SK-N-SH (cell line): ENCODE data around the gene LRTM1. TPM values are rescaled to one million over a fixed set of nuclear protein-coding genes. Genes with fewer than 3 reads are reported as not detected.

Experiments used
- CTCF ChIA-PET: fragments of 300-600, 350-600 bp; formaldehyde crosslinking; extraction: SDS; loops from one replicate; lab custom pipeline; 2021; lab: Yijun Ruan, JAX
- POLR2A ChIA-PET: fragments of 350-600 bp; sonication (Branson Sonifier 250); formaldehyde crosslinking; extraction: SDS; loops from one replicate; lab custom pipeline; 2020; ENCODE audit warnings: antibody characterized with exemption, inconsistent platforms; lab: Yijun Ruan, JAX
- DNase-seq: peaks from one replicate; pipeline ENCODE4 v3.0.0; 2012
- H2AFZ ChIP-seq: fragments of 200-600 bp; sonication (generic); 2 replicates; pipeline ENCODE4 v1.8.1; 2016; ENCODE audit warnings: antibody characterized with exemption, mild to moderate bottlenecking, low read depth
- H3F3A ChIP-seq: fragments of 200-600 bp; sonication (generic); replicated peaks from 2 replicates; pipeline ENCODE3; 2016; ENCODE audit warnings: antibody characterized with exemption, mild to moderate bottlenecking; ENCODE audit not compliant: insufficient read depth
- H3K27ac ChIP-seq, 2 experiments: fragments of 200-500 bp in 1 of 2; fragments of 200-600 bp in 1 of 2; sonication (Bioruptor generic) in 1 of 2; sonication (generic), shearing (Covaris generic) in 1 of 2; 2 replicates each; pipeline versions ENCODE4 v1.5.1 to v1.6.1; 2014 to 2016; ENCODE audit warnings: low read depth in 2 of 2, inconsistent platforms in 1 of 2, low read length in 1 of 2, mild to moderate bottlenecking in 1 of 2, mixed read lengths in 1 of 2
- H3K27me3 ChIP-seq: fragments of 200-600 bp; sonication (generic), shearing (Covaris generic); 2 replicates; pipeline ENCODE4 v1.6.1; 2016; ENCODE audit warnings: mixed run types; ENCODE audit not compliant: insufficient read depth
- H3K36me3 ChIP-seq, 2 experiments: fragments of 200-500 bp in 1 of 2; fragments of 200-600 bp in 1 of 2; sonication (Bioruptor generic) in 1 of 2; sonication (generic) in 1 of 2; replicated peaks in 1 of 2; 2 replicates each; pipeline versions ENCODE3 to v1.5.1; 2014 to 2016; ENCODE audit warnings: low read length in 1 of 2, mild to moderate bottlenecking in 1 of 2; ENCODE audit not compliant: insufficient read depth in 2 of 2, control insufficient read depth in 1 of 2
- H3K4me1 ChIP-seq, 2 experiments: fragments of 200-500 bp in 1 of 2; fragments of 200-600 bp in 1 of 2; sonication (Bioruptor generic) in 1 of 2; sonication (generic), shearing (Covaris generic) in 1 of 2; 2 replicates each; pipeline versions ENCODE4 v1.5.1 to v1.6.1; 2014 to 2016; ENCODE audit warnings: low read depth in 1 of 2, low read length in 1 of 2, mixed run types in 1 of 2; ENCODE audit not compliant: insufficient read depth in 2 of 2, control insufficient read depth in 1 of 2
- H3K4me2 ChIP-seq: fragments of 200-600 bp; sonication (generic), shearing (Covaris generic); 2 replicates; pipeline ENCODE4 v1.6.1; 2017; ENCODE audit warnings: mixed run types
- H3K4me3 ChIP-seq, 2 experiments: fragments of 200-500 bp in 1 of 2; fragments of 200-600 bp in 1 of 2; sonication (Bioruptor generic) in 1 of 2; sonication (generic), shearing (Covaris generic) in 1 of 2; 2 replicates each; pipeline versions ENCODE4 v1.5.1 to v1.8.1; 2014 to 2016; ENCODE audit warnings: low read depth in 2 of 2, inconsistent platforms in 1 of 2, low read length in 1 of 2, mild to moderate bottlenecking in 1 of 2, mixed read lengths in 1 of 2, moderate library complexity in 1 of 2
- H3K79me2 ChIP-seq: fragments of 200-600 bp; sonication (generic); 2 replicates; pipeline ENCODE4 v1.8.1; 2017; ENCODE audit warnings: mild to moderate bottlenecking; ENCODE audit not compliant: insufficient read depth
- H3K9ac ChIP-seq: fragments of 200-600 bp; sonication (generic); 2 replicates; pipeline ENCODE4 v1.6.1; 2017; ENCODE audit warnings: mixed run types
- H3K9me2 ChIP-seq: fragments of 200-600 bp; sonication (generic); 2 replicates; pipeline ENCODE4 v1.6.1; 2017; ENCODE audit warnings: mixed run types
- H3K9me3 ChIP-seq: fragments of 200-600 bp; sonication (generic); 2 replicates; pipeline ENCODE4 v1.6.1; 2017; ENCODE audit warnings: mixed run types, mild to moderate bottlenecking, moderate library complexity
- H4K20me1 ChIP-seq: fragments of 200-600 bp; sonication (generic); 2 replicates; pipeline ENCODE4 v1.6.1; 2017; ENCODE audit warnings: mild to moderate bottlenecking, mixed run types; ENCODE audit not compliant: insufficient read depth
- EP300 ChIP-seq, 2 experiments: IDR thresholded peaks; 2 replicates each; pipeline versions ENCODE4 v1.4.0 to v1.6.1; 2012; ENCODE audit warnings: borderline replicate concordance in 1 of 2, low read depth in 1 of 2, low read length in 1 of 2
- FOXJ3 ChIP-seq: sonication (generic); formaldehyde crosslinking; IDR thresholded peaks from 2 replicates; pipeline ENCODE4 v1.5.1; 2020; ENCODE audit warnings: mild to moderate bottlenecking, missing genetic modification reagents
- FOXM1 ChIP-seq: IDR thresholded peaks from 2 replicates; pipeline ENCODE4 v1.4.0; 2012; ENCODE audit warnings: low read depth, mild to moderate bottlenecking
- JUND ChIP-seq: IDR thresholded peaks from 2 replicates; pipeline ENCODE4 v1.4.0; 2012
- MAX ChIP-seq: IDR thresholded peaks from 2 replicates; pipeline ENCODE4 v1.4.0; 2012; ENCODE audit warnings: low read depth
- MEF2A ChIP-seq: IDR thresholded peaks from 2 replicates; pipeline ENCODE4 v1.4.0; 2012; ENCODE audit warnings: low read depth, borderline replicate concordance
- MXI1 ChIP-seq: IDR thresholded peaks from 2 replicates; pipeline ENCODE4 v1.6.1; 2012; ENCODE audit warnings: mild to moderate bottlenecking, low read depth, low read length, improper control_type of control experiment
- PBX3 ChIP-seq: IDR thresholded peaks from 2 replicates; pipeline ENCODE4; 2012
- POLR2AphosphoS5 ChIP-seq: IDR thresholded peaks from 2 replicates; pipeline ENCODE4 v1.6.1; 2012; ENCODE audit warnings: low read depth, low read length
- RCOR1 ChIP-seq: fragments of 150-350 bp; IDR thresholded peaks from 2 replicates; pipeline ENCODE4 v1.6.1; 2017; ENCODE audit warnings: antibody characterized with exemption, low read length
- REST ChIP-seq: IDR thresholded peaks from 2 replicates; pipeline ENCODE4 v1.6.1; 2012; ENCODE audit warnings: mild to moderate bottlenecking, low read depth, low read length, moderate library complexity
- RXRA ChIP-seq: IDR thresholded peaks from 2 replicates; pipeline ENCODE4 v1.4.0; 2012; ENCODE audit warnings: low read depth, mild to moderate bottlenecking, borderline replicate concordance
- SIN3A ChIP-seq: IDR thresholded peaks from 2 replicates; pipeline ENCODE4 v1.6.1; 2012; ENCODE audit warnings: low read depth, mild to moderate bottlenecking, low read length, moderate library complexity, borderline replicate concordance
- SMC3 ChIP-seq: IDR thresholded peaks from 2 replicates; pipeline ENCODE4 v1.6.1; 2012; ENCODE audit warnings: low read depth, low read length, improper control_type of control experiment
- TAF1 ChIP-seq: IDR thresholded peaks from 2 replicates; pipeline ENCODE4 v1.6.1; 2012; ENCODE audit warnings: low read depth, mild to moderate bottlenecking, low read length, moderate library complexity, borderline replicate concordance
- TEAD4 ChIP-seq: IDR thresholded peaks from 2 replicates; pipeline ENCODE4 v1.4.0; 2012; ENCODE audit warnings: mild to moderate bottlenecking, borderline replicate concordance; ENCODE audit not compliant: insufficient read depth
- USF2 ChIP-seq: fragments of 150-350 bp; IDR thresholded peaks from 2 replicates; pipeline ENCODE4 v1.6.1; 2017; ENCODE audit warnings: antibody characterized with exemption, low read length, low read depth, borderline replicate concordance
- YY1 ChIP-seq: IDR thresholded peaks from 2 replicates; pipeline ENCODE4 v1.4.0; 2012; ENCODE audit warnings: low read depth, mild to moderate bottlenecking
- WGBS: methylation state at CpG from one replicate; pipeline ENCODE4 v1.1.6; 2017; ENCODE audit warnings: low lambda C conversion rate; 5-methylcytosine and 5-hydroxymethylcytosine counted together
- polyA plus RNA-seq, 3 experiments: library from polyadenylated mRNA; depleted of rRNA; stranded (reverse); fragments of >200 nt; gene quantifications; 2 replicates each; pipeline ENCODE4 v1.2.3, GENCODE V29; 2012

LRTM1 gene
- polyA plus RNA-seq, 1 of the 3 experiments (the other 2 are of a cell fraction): 0.03 TPM

- DNase-seq: no peak
These were observed 52.9 kb downstream of the LRTM1 start for GRCh38 chr3:54874816-54875556.

More at GRCh38 chr3:54874816-54875556, 52.9 kb downstream of the LRTM1 start:
- no peak overlapping the region for H2AFZ ChIP-seq
- H3K4me2 ChIP-seq: no peak overlapping the region
- H3K36me3 ChIP-seq: no peaks in the 10 kb centered on the region
- 77% methylated on average over 6 of the region's 7 CpGs for WGBS
- H3K9ac ChIP-seq: no peak overlapping the region
- ChIA-PET CTCF (interaction anchor here (1.0 to 1.1 kb wide), 2 partner anchors 10 to 12 kb away, joined by 3 read pairs; no protein-coding TSS in a partner anchor), POLR2A (no interaction called here)
- no peaks in the 10 kb centered on the region for H4K20me1 ChIP-seq
- H3K4me1 ChIP-seq: peaks cover 4% of the 10 kb centered on the region in 2 experiments; a peak in 3 of 4 replicates
- H3K9me2 ChIP-seq: no peaks in the 10 kb centered on the region
- no peaks in the 10 kb centered on the region for H3K27me3 ChIP-seq
- no peak overlapping the region for H3K4me3 ChIP-seq
- H3F3A ChIP-seq: peaks cover 7% of the 10 kb centered on the region
- TF ChIP-seq RXRA: no peak
- TF ChIP-seq TEAD4: no peak
- TF ChIP-seq YY1: no peak
- TF ChIP-seq SMC3: no peak
- TF ChIP-seq SIN3A: no peak
- TF ChIP-seq MAX: no peak
- no peak for TF ChIP-seq EP300 (IDR thresholded peaks at IDR 0.05; ENCODE audit: borderline replicate concordance in 1 of 2, low read depth in 1 of 2, low read length in 1 of 2)
- TF ChIP-seq FOXJ3: no peak
- no peak for TF ChIP-seq USF2
- TF ChIP-seq POLR2AphosphoS5: no peak
- TF ChIP-seq TAF1: no peak
- TF ChIP-seq FOXM1: no peak
- TF ChIP-seq PBX3: no peak
- no peak for TF ChIP-seq MXI1
- TF ChIP-seq REST: no peak
- no peak for TF ChIP-seq JUND
- no peak for TF ChIP-seq RCOR1
- TF ChIP-seq MEF2A: no peak
- no peaks in the 10 kb centered on the region for H3K79me2 ChIP-seq
- H3K9me3 ChIP-seq: no peaks in the 10 kb centered on the region
- H3K27ac ChIP-seq: no peak overlapping the region
